ENCODE data around the gene FBXO36. TPM values are rescaled to one million over a fixed set of nuclear protein-coding genes. Genes with fewer than 3 reads are reported as not detected.

Gene FBXO36
- total and polyA plus RNA-seq, 2 experiments from 2014 or later: 5.3 to 6.3 TPM

GRCh38 chr2:230012267-230012884 lies 90.1 kb downstream of the FBXO36 start:
- Histone ChIP-seq H3K4me2 (ENCODE audit: unreplicated experiment) (no peak overlapping the region), H3F3A (ENCODE audit: insufficient read depth) (peaks cover 3% of the 10 kb centered on the region; the same call in 1 of the 2 replicates), H3K9ac (no peak overlapping the region), H3K9me3 (ENCODE audit: low read depth) (peaks cover 3% of the 10 kb centered on the region), H3K27me3 (replicated peaks; ENCODE audit: insufficient read depth) (no peaks in the 10 kb centered on the region), H3K27ac (no peak overlapping the region), H3K79me2 (ENCODE audit: insufficient read depth) (no peaks in the 10 kb centered on the region), H3K4me3 (no peak overlapping the region), H2AFZ (no peak overlapping the region), H3K4me1 (ENCODE audit: insufficient read depth) (peaks cover 17% of the 10 kb centered on the region), H4K20me1 (ENCODE audit: insufficient read depth) (no peaks in the 10 kb centered on the region), H3K9me2 (ENCODE audit: insufficient read depth) (no peaks in the 10 kb centered on the region), H3K36me3 (ENCODE audit: low read depth) (no peaks in the 10 kb centered on the region)
- DNase-seq: no peak
- 88% methylated on average over 10 of the region's 10 CpGs for WGBS, 2 experiments (ENCODE audit: low coverage in 1 of 2, low lambda C conversion rate in 2 of 2, missing lambda C conversion rate in 2 of 2)
- TF ChIP-seq EZH2 (IDR thresholded peaks at IDR 0.05; ENCODE audit: insufficient read depth, poor library complexity, severe bottlenecking) (no peak), EZH2phosphoT487 (IDR thresholded peaks at IDR 0.05; ENCODE audit: insufficient read depth, low read depth) (no peak)
- in situ Hi-C loops (cut with MboI): loop anchor here (25.0 kb wide), 1 partner anchor 800 kb away; no protein-coding TSS in a partner anchor

- no peak overlapping the region for H2AFZ ChIP-seq
- no peak for DNase-seq
- H3K9me2 ChIP-seq (ENCODE audit: insufficient read depth): no peaks in the 10 kb centered on the region
- TF ChIP-seq EZH2 (IDR thresholded peaks at IDR 0.05; ENCODE audit: insufficient read depth, poor library complexity, severe bottlenecking) (no peak), EZH2phosphoT487 (IDR thresholded peaks at IDR 0.05; ENCODE audit: insufficient read depth, low read depth) (no peak)
- no peak overlapping the region for H3K27ac ChIP-seq
- no peaks in the 10 kb centered on the region for H4K20me1 ChIP-seq (ENCODE audit: insufficient read depth)
- peaks cover 4% of the 10 kb centered on the region for H3K4me1 ChIP-seq (ENCODE audit: insufficient read depth)
- in situ Hi-C loops (cut with MboI): loop anchor here (25.0 kb wide), 1 partner anchor 795 kb away; no protein-coding TSS in a partner anchor
- H3K9me3 ChIP-seq (ENCODE audit: low read depth): peaks cover 3% of the 10 kb centered on the region
- H3K79me2 ChIP-seq (ENCODE audit: insufficient read depth): no peaks in the 10 kb centered on the region
- no peaks in the 10 kb centered on the region for H3K27me3 ChIP-seq (replicated peaks; ENCODE audit: insufficient read depth)
- no peak overlapping the region for H3K9ac ChIP-seq
- no peaks in the 10 kb centered on the region; the same call in 1 of the 2 replicates for H3F3A ChIP-seq (ENCODE audit: insufficient read depth)
- H3K36me3 ChIP-seq (ENCODE audit: low read depth): no peaks in the 10 kb centered on the region
- H3K4me3 ChIP-seq: no peak overlapping the region
- H3K4me2 ChIP-seq (ENCODE audit: unreplicated experiment): no peak overlapping the region
Measured at GRCh38 chr2:230016844-230017243, 94.5 kb downstream of the FBXO36 start.

- Histone ChIP-seq H2AFZ (peak overlapping the region; percentile 45; the same call in 1 of the 2 replicates), H3K9me3 (ENCODE audit: low read depth) (peaks cover 3% of the 10 kb centered on the region), H3F3A (ENCODE audit: insufficient read depth) (no peaks in the 10 kb centered on the region), H3K79me2 (ENCODE audit: insufficient read depth) (no peaks in the 10 kb centered on the region), H3K4me2 (ENCODE audit: unreplicated experiment) (no peak overlapping the region), H3K27ac (no peak overlapping the region), H3K9ac (no peak overlapping the region), H3K36me3 (ENCODE audit: low read depth) (no peaks in the 10 kb centered on the region), H3K4me3 (no peak overlapping the region), H3K27me3 (replicated peaks; ENCODE audit: insufficient read depth) (no peaks in the 10 kb centered on the region), H3K4me1 (ENCODE audit: insufficient read depth) (no peaks in the 10 kb centered on the region), H3K9me2 (ENCODE audit: insufficient read depth) (no peaks in the 10 kb centered on the region), H4K20me1 (ENCODE audit: insufficient read depth) (no peaks in the 10 kb centered on the region)
- TF ChIP-seq EZH2phosphoT487 (IDR thresholded peaks at IDR 0.05; ENCODE audit: insufficient read depth, low read depth) (no peak), EZH2 (IDR thresholded peaks at IDR 0.05; ENCODE audit: insufficient read depth, poor library complexity, severe bottlenecking) (no peak)
- DNase-seq: peak; percentile 81
- WGBS, 2 experiments (ENCODE audit: low coverage in 1 of 2, low lambda C conversion rate in 2 of 2, missing lambda C conversion rate in 2 of 2): 50 to 53% methylated on average over 4 of the region's 4 CpGs
- in situ Hi-C loops (cut with MboI): loop anchor here (25.0 kb wide), 1 partner anchor 794 kb away; no protein-coding TSS in a partner anchor
Measured at GRCh38 chr2:230018153-230018552, 95.8 kb downstream of the FBXO36 start.

GRCh38 chr2:230019742-230020141 lies 97.4 kb downstream of the FBXO36 start:
- no peak overlapping the region for H2AFZ ChIP-seq
- no peak overlapping the region for H3K4me2 ChIP-seq (ENCODE audit: unreplicated experiment)
- no peaks in the 10 kb centered on the region for H3K36me3 ChIP-seq (ENCODE audit: low read depth)
- no peaks in the 10 kb centered on the region for H3K79me2 ChIP-seq (ENCODE audit: insufficient read depth)
- H3K9me2 ChIP-seq (ENCODE audit: insufficient read depth): no peaks in the 10 kb centered on the region
- no peaks in the 10 kb centered on the region for H4K20me1 ChIP-seq (ENCODE audit: insufficient read depth)
- no peaks in the 10 kb centered on the region for H3K27me3 ChIP-seq (replicated peaks; ENCODE audit: insufficient read depth)
- no peak overlapping the region for H3K27ac ChIP-seq
- TF ChIP-seq EZH2 (IDR thresholded peaks at IDR 0.05; ENCODE audit: insufficient read depth, poor library complexity, severe bottlenecking): no peak
- no peak for TF ChIP-seq EZH2phosphoT487 (IDR thresholded peaks at IDR 0.05; ENCODE audit: insufficient read depth, low read depth)
- WGBS, 2 experiments (ENCODE audit: low coverage in 1 of 2, low lambda C conversion rate in 2 of 2, missing lambda C conversion rate in 2 of 2): 83 to 89% methylated on average over 3 of the region's 3 CpGs
- H3K9me3 ChIP-seq (ENCODE audit: low read depth): peaks cover 3% of the 10 kb centered on the region
- H3K4me1 ChIP-seq (ENCODE audit: insufficient read depth): no peaks in the 10 kb centered on the region
- no peak overlapping the region for H3K9ac ChIP-seq
- DNase-seq: no peak
- no peaks in the 10 kb centered on the region for H3F3A ChIP-seq (ENCODE audit: insufficient read depth)
- in situ Hi-C loops (cut with MboI): loop anchor here (25.0 kb wide), 1 partner anchor 793 kb away; no protein-coding TSS in a partner anchor
- H3K4me3 ChIP-seq: no peak overlapping the region

All from GM23248 (cell line).